Lower lobe of right lung (tissue), 2 donors: Measurements from ENCODE around the gene PTPRT. TPM values are rescaled to one million over a fixed set of nuclear protein-coding genes. Genes with fewer than 3 reads are reported as not detected.

Experiments used
- ATAC-seq, 2 donors: fragments of 200-7000 bp; cut with Tn5 transposase; one replicate each; pipeline ENCODE4 v1.9.1; 2020 to 2022; ENCODE audit warnings: mild to moderate bottlenecking in 2 of 2, moderate library complexity in 2 of 2
- DNase-seq: peaks from one replicate; pipeline ENCODE4 v3.0.0-alpha.2; 2020
- H3K27ac ChIP-seq: fragments of 200-600 bp; one replicate; pipeline ENCODE4 v1.8.0; 2022
- H3K27me3 ChIP-seq: fragments of 200-600 bp; one replicate; pipeline ENCODE4 v1.8.0; 2022; ENCODE audit warnings: low read depth
- H3K36me3 ChIP-seq: fragments of 200-600 bp; one replicate; pipeline ENCODE4 v1.8.0; 2022; ENCODE audit warnings: mild to moderate bottlenecking
- H3K4me1 ChIP-seq: fragments of 200-600 bp; one replicate; pipeline ENCODE4 v1.8.0; 2022
- H3K4me3 ChIP-seq: fragments of 200-600 bp; one replicate; pipeline ENCODE4 v1.8.0; 2022; ENCODE audit warnings: mild to moderate bottlenecking
- H3K9me3 ChIP-seq: fragments of 200-600 bp; one replicate; pipeline ENCODE4 v1.8.0; 2022
- intact Hi-C: fragments of 100-400 bp; cut with DNase I; formaldehyde crosslinking; loops from one replicate; pipeline ENCODE4 v1.11.0; 2022
- total RNA-seq: library from RNA; stranded (reverse); fragmentation: NEBNext Ultra II Directional; extraction: Animal tissue kit (Norgen Biotek cat#: 25700); gene quantifications from one replicate; pipeline ENCODE4 v1.2.1, GENCODE V29; 2021
- TF ChIP-seq, protein P1 (sequence below): fragments of 200-600 bp; IDR thresholded peaks from one replicate; pipeline ENCODE4 v1.8.0; 2022; ENCODE audit warnings: antibody characterized with exemption, mild to moderate bottlenecking
- donor health status: DM: no; HTN: yes; CAD: no; lungs with severe emphysema.

PTPRT gene
- total RNA-seq, 1 donor from 2014 or later: 8.0 TPM

DNA sequence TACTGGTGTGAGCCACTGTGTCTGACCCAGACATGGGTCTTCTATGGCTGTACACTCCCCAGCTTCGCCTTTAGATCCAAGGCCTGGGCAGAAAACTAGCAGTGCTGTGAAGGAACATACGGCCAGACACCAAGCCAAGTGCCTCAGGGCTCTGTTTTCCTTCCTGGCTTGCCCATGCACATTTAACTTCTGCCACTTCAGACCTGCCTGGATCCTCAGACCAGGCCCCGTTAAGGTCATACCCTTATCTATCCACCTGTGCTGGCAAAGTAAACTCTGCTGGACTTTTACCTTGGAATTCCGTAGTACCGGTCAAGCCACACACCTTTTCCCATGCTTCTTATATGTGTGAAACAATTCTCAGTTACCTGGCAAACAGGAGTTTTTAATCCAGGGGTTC lies 644.8 kb downstream of the PTPRT start:
- H3K36me3 ChIP-seq: no peaks in the 10 kb centered on the region
- TF ChIP-seq, protein P1, sequence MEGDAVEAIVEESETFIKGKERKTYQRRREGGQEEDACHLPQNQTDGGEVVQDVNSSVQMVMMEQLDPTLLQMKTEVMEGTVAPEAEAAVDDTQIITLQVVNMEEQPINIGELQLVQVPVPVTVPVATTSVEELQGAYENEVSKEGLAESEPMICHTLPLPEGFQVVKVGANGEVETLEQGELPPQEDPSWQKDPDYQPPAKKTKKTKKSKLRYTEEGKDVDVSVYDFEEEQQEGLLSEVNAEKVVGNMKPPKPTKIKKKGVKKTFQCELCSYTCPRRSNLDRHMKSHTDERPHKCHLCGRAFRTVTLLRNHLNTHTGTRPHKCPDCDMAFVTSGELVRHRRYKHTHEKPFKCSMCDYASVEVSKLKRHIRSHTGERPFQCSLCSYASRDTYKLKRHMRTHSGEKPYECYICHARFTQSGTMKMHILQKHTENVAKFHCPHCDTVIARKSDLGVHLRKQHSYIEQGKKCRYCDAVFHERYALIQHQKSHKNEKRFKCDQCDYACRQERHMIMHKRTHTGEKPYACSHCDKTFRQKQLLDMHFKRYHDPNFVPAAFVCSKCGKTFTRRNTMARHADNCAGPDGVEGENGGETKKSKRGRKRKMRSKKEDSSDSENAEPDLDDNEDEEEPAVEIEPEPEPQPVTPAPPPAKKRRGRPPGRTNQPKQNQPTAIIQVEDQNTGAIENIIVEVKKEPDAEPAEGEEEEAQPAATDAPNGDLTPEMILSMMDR: no peak
- H3K4me1 ChIP-seq: no peaks in the 10 kb centered on the region
- H3K4me3 ChIP-seq: no peak overlapping the region
- DNase-seq (no peak), ATAC-seq (no peak)
- H3K9me3 ChIP-seq: no peaks in the 10 kb centered on the region
- intact Hi-C loops: no loop called here
- no peak overlapping the region for H3K27ac ChIP-seq
- no peaks in the 10 kb centered on the region for H3K27me3 ChIP-seq

DNA sequence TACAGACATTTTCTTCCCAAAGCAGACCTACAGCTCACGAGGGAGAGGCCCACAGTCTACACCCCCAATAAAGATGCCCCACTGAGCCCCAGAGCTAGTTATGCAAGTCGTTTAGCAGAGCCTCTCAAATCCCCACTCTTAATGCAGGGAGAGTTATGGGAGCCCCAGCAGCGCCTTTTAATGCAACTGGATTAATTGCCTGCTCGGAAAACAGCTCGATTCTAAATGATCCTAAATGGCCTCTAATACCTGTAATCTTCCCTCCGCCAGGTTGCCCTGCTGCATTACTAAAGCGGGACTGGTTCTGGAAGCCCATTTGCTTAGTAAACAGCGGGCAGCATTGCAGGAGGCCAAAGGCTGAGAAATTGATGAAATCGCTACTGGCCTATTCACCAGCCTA lies 656.9 kb downstream of the PTPRT start:
- ATAC-seq (no peak), DNase-seq (no peak)
- intact Hi-C loops: no loop called here
- Histone ChIP-seq H3K4me1 (no peaks in the 10 kb centered on the region), H3K36me3 (no peaks in the 10 kb centered on the region), H3K27me3 (no peaks in the 10 kb centered on the region), H3K27ac (no peak overlapping the region), H3K9me3 (no peaks in the 10 kb centered on the region), H3K4me3 (no peak overlapping the region)
- TF ChIP-seq, protein P1: no peak

DNA sequence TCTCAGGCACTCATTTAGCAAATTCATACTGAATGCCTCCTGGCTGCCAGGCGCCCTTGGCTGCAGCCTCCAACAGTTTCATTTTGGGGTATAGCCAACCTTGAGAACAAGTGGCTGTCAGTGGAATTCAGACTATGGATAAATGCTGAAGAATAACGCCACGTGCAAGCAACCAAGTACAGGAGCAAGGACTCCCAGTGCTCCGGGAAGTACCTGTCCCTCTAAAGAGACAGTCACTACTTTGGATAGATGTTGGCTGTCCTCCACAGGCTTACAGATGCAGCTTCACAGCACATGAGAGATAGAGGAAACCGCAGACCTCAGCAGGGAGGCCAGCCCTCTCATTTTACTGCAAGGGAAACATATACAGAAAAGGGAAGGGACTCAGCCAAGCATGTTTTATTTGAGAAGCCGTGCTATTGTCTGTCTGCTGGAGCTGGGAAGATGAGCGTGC lies 658.2 kb downstream of the PTPRT start:
- no peaks in the 10 kb centered on the region for H3K9me3 ChIP-seq
- no peaks in the 10 kb centered on the region for H3K36me3 ChIP-seq
- peak; percentile 24 to 31 for ATAC-seq
- no peaks in the 10 kb centered on the region for H3K27me3 ChIP-seq
- no peaks in the 10 kb centered on the region for H3K4me1 ChIP-seq
- no peak for DNase-seq
- TF ChIP-seq, protein P1: no peak
- no peak overlapping the region for H3K27ac ChIP-seq
- intact Hi-C loops: no loop called here
- H3K4me3 ChIP-seq: no peak overlapping the region

DNA sequence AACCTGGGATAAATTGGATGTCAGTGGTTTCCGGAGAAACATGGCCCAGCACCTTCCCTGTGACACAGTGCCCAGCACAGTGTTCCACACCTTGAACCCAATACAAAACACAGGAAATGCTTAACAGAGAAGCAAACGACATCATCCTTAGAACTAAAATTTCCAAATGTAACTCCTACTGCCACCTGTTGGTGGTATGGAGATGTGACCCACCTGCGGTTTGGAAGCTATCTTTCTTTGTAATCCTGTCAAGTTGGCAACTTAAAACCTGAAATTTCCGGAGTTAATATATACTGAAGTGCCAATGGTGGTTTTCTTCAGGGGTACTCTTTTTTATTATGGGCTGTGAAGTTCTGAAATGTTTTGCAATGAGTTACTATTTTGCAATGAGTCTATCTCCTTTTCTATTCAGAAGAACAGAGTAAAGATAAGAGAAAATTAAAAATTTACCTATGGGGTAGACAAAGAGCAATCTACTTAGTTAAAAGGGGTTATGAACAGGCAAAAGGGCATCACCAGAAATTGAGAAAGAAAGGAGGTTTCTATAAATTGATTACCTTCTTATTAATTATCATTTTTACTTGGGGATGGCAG lies 658.8 kb downstream of the PTPRT start:
- Histone ChIP-seq H3K27ac (no peak overlapping the region), H3K27me3 (no peaks in the 10 kb centered on the region), H3K36me3 (no peaks in the 10 kb centered on the region), H3K4me3 (no peak overlapping the region), H3K4me1 (no peaks in the 10 kb centered on the region), H3K9me3 (no peaks in the 10 kb centered on the region)
- DNase-seq (no peak), ATAC-seq (peak; percentile 42 to 54)
- intact Hi-C loops: no loop called here
- TF ChIP-seq, protein P1: peak; percentile 68

DNA sequence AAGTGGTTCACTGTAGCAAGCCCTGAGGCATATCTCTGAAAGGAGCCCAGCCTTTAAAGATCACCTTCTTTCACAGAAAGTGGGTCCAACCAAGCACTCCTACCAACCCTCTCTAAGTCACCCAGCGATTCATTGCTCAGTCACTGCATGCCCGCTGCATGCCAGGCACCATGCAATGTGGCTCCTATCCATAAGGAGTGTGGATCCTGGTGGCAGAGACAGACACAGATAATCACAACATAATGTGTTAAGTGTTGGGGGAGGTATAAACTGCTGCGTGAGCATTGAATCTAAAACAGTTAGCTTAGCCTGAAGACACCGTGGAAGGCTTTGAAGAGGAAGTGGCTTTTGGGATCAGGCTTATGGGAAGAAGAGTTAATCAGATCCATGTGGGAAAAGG lies 659.5 kb downstream of the PTPRT start:
- intact Hi-C loops: no loop called here
- TF ChIP-seq, protein P1: no peak
- Histone ChIP-seq H3K4me1 (no peaks in the 10 kb centered on the region), H3K27ac (no peak overlapping the region), H3K4me3 (no peak overlapping the region), H3K9me3 (no peaks in the 10 kb centered on the region), H3K36me3 (no peaks in the 10 kb centered on the region), H3K27me3 (no peaks in the 10 kb centered on the region)
- DNase-seq: no peak
- ATAC-seq: no peak

DNA sequence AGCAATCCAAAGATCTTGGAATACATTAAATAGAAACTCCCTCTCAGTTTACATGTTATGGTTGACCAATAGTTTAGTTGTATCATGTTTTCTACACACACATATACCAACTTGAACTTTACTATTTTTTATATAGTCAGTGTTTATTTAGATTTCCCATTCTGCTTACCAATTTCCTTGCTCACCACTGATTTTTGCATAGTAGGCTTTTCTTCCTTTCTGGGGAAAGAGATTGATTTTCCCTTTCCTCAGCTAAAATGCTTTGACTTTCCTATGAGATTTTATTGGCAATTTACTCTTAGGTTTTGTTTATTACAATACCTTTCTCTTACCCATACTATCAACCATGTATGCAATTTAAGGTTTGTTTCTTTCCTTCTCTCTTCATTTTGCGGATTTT lies 665.6 kb downstream of the PTPRT start:
- no peak for DNase-seq
- intact Hi-C loops: no loop called here
- Histone ChIP-seq H3K4me3 (no peak overlapping the region), H3K27me3 (no peaks in the 10 kb centered on the region), H3K36me3 (no peaks in the 10 kb centered on the region), H3K4me1 (no peaks in the 10 kb centered on the region), H3K27ac (no peak overlapping the region), H3K9me3 (no peaks in the 10 kb centered on the region)
- no peak for ATAC-seq
- TF ChIP-seq, protein P1: no peak
